Activated CD4-positive, alpha-beta memory T cell treated with anti-CD3 and anti-CD28 coated beads for 36 hours (primary cell): ENCODE results near the gene ZKSCAN4. TPM values are rescaled to one million over a fixed set of nuclear protein-coding genes. Genes with fewer than 3 reads are reported as not detected.

Experiments
- CTCF ChIA-PET: fragments of 350-600 bp; sonication (Branson Sonifier 250); formaldehyde crosslinking; loops from one replicate; lab custom pipeline; 2021; ENCODE audit warnings: antibody characterized with exemption, inconsistent platforms; lab: Charles Lee
- POLR2A ChIA-PET: fragments of 350-600 bp; sonication (Branson Sonifier 250); formaldehyde crosslinking; loops from one replicate; lab custom pipeline; 2021; ENCODE audit warnings: antibody characterized with exemption; lab: Charles Lee
- DNase-seq: peaks from one replicate; pipeline ENCODE4 v3.0.0-alpha.2; 2020
- H3K27ac Mint-ChIP-seq: one replicate; pipeline ENCODE4 v1.8.0; 2021; ENCODE audit warnings: mixed read lengths
- H3K27me3 Mint-ChIP-seq: one replicate; pipeline ENCODE4 v1.8.0; 2021; ENCODE audit warnings: mixed read lengths
- H3K36me3 Mint-ChIP-seq: one replicate; pipeline ENCODE4 v1.8.0; 2021; ENCODE audit warnings: mixed read lengths
- H3K4me1 Mint-ChIP-seq: one replicate; pipeline ENCODE4 v1.8.0; 2021; ENCODE audit warnings: low read depth, mixed read lengths
- H3K4me3 Mint-ChIP-seq: one replicate; pipeline ENCODE4 v1.8.0; 2021; ENCODE audit warnings: mild to moderate bottlenecking, mixed read lengths
- H3K9me3 Mint-ChIP-seq: one replicate; pipeline ENCODE4 v1.8.0; 2021; ENCODE audit warnings: mixed read lengths
- intact Hi-C: fragments of 100-400 bp; cut with micrococcal nuclease; formaldehyde crosslinking; loops from one replicate; pipeline ENCODE4 v1.15.1; 2023
- total RNA-seq, 2 experiments: library from RNA; stranded (reverse); gene quantifications; one replicate each; pipeline ENCODE4 v1.2.3, GENCODE V29; 2021

ZKSCAN4 gene
- total RNA-seq, 2 experiments from 2014 or later = 3.7 to 3.8 TPM

- no peak for DNase-seq
- Mint-ChIP-seq H3K36me3 (no peaks in the 10 kb centered on the region), H3K27ac (no peak overlapping the region), H3K4me3 (no peak overlapping the region), H3K27me3 (peaks cover 57% of the 10 kb centered on the region), H3K4me1 (peaks cover 13% of the 10 kb centered on the region), H3K9me3 (peaks cover 4% of the 10 kb centered on the region)
- intact Hi-C loops = loop anchor here (5.0 kb wide), 2 partner anchors 44 to 131 kb away; partner anchors contain the start of gene ZSCAN31
- ChIA-PET CTCF (no interaction called here), POLR2A (no interaction called here)
Observed at GRCh38 chr6:28206527-28206926, 45.5 kb downstream of the ZKSCAN4 start.

- POLR2A ChIA-PET = no interaction called here
- H3K27me3 Mint-ChIP-seq = peaks cover 55% of the 10 kb centered on the region
- CTCF ChIA-PET = no interaction called here
Observed at GRCh38 chr6:28205879-28206278, 46.2 kb downstream of the ZKSCAN4 start.

GRCh38 chr6:28203201-28203600 is 48.9 kb downstream of the ZKSCAN4 start:
- Mint-ChIP-seq H3K36me3 (no peaks in the 10 kb centered on the region), H3K27me3 (peaks cover 61% of the 10 kb centered on the region), H3K27ac (no peak overlapping the region), H3K4me1 (peaks cover 12% of the 10 kb centered on the region), H3K9me3 (peaks cover 4% of the 10 kb centered on the region), H3K4me3 (no peak overlapping the region)
- no peak for DNase-seq
- intact Hi-C loops = no loop called here
- ChIA-PET CTCF (no interaction called here), POLR2A (no interaction called here)

More at GRCh38 chr6:28205879-28206278, 46.2 kb downstream of the ZKSCAN4 start:
- Mint-ChIP-seq H3K4me1 (peaks cover 13% of the 10 kb centered on the region), H3K36me3 (no peaks in the 10 kb centered on the region), H3K4me3 (no peak overlapping the region), H3K27ac (no peak overlapping the region), H3K9me3 (peaks cover 4% of the 10 kb centered on the region)
- no peak for DNase-seq
- intact Hi-C loops = loop anchor here (5.0 kb wide), 2 partner anchors 44 to 131 kb away; partner anchors contain the start of gene ZSCAN31

- intact Hi-C loops = no loop called here
- H3K4me1 Mint-ChIP-seq = peaks cover 3% of the 10 kb centered on the region
- peaks cover 21% of the 10 kb centered on the region for H3K9me3 Mint-ChIP-seq
- ChIA-PET POLR2A (no interaction called here), CTCF (no interaction called here)
- no peak overlapping the region for H3K27ac Mint-ChIP-seq
- H3K4me3 Mint-ChIP-seq = no peak overlapping the region
- H3K36me3 Mint-ChIP-seq = peaks cover 8% of the 10 kb centered on the region
- DNase-seq = no peak
- H3K27me3 Mint-ChIP-seq = peaks cover 44% of the 10 kb centered on the region
Observed at GRCh38 chr6:28200020-28200419, 52.0 kb downstream of the ZKSCAN4 start.

Other genes with a start within 250 kb of the ZKSCAN4 start
- gene ZNF165, start 171.7 kb downstream of the ZKSCAN4 start, total RNA-seq = 1 to 10 TPM; 3.7 to 4.0 TPM
- gene ZSCAN16, start 127.7 kb downstream of the ZKSCAN4 start, total RNA-seq = 1 to 10 TPM; 2.8 to 3.6 TPM
- gene ZKSCAN8, start 110.4 kb downstream of the ZKSCAN4 start, total RNA-seq = 10 to 100 TPM; 14.4 to 16.5 TPM
- 1 to 10 TPM; 2.8 to 3.0 TPM for gene ZSCAN9, start 27.0 kb downstream of the ZKSCAN4 start, total RNA-seq
- not detected for gene NKAPL, start 7.0 kb upstream of the ZKSCAN4 start, total RNA-seq
- gene ZSCAN26, start 14.9 kb upstream of the ZKSCAN4 start, total RNA-seq = 1 to 10 TPM; 6.0 to 6.4 TPM
- 1 to 10 TPM; 1.6 to 1.9 TPM for gene PGBD1, start 29.3 kb upstream of the ZKSCAN4 start, total RNA-seq
- gene ZSCAN31, start 83.9 kb upstream of the ZKSCAN4 start, total RNA-seq = 1 to 10 TPM in 1 of 2 experiments, under 1 TPM in 1; 0.77 to 1.6 TPM
- gene ZKSCAN3, start 97.7 kb upstream of the ZKSCAN4 start, total RNA-seq = 1 to 10 TPM; 2.2 to 2.7 TPM
- 1 to 10 TPM; 4.1 to 4.4 TPM for gene ZSCAN12, start 147.5 kb upstream of the ZKSCAN4 start, total RNA-seq
- gene ZSCAN23, start 191.2 kb upstream of the ZKSCAN4 start, total RNA-seq = 1 to 10 TPM in 1 of 2 experiments, under 1 TPM in 1; 0.83 to 1.1 TPM